Natural killer cell (primary cell): ENCODE data around the gene TK1. TPM values are rescaled to one million over a fixed set of nuclear protein-coding genes. Genes with fewer than 3 reads are reported as not detected.
"Not testable (repeated sequence)": the region's sequence is repeated elsewhere in the genome, so short reads cannot be mapped to it uniquely, and the experiment has no call there.

ENCODE experiments used
- ATAC-seq, 3 donors: fragments of 150-1000 bp in 2 of 3; fragments of 200-7000 bp in 1 of 3; cut with Tn5 transposase; 1 replicate in 1 of 3; 2 replicates in 2 of 3; pipeline ENCODE4 v1.10.0; 2021; ENCODE audit warnings: mild to moderate bottlenecking in 2 of 3, moderate library complexity in 2 of 3
- DNase-seq, 2 donors: peaks; one replicate each; pipeline versions ENCODE4 v3.0.0 to v3.0.0-alpha.2; 2013 to 2021; ENCODE audit warnings: mixed read lengths in 1 of 2
- H3K27ac ChIP-seq: one replicate; pipeline ENCODE4 v1.5.1; 2013; ENCODE audit warnings: mild to moderate bottlenecking, low read length
- H3K27me3 ChIP-seq: one replicate; pipeline ENCODE4 v1.6.1; 2013; ENCODE audit warnings: low read length; ENCODE audit not compliant: control insufficient read depth, insufficient read depth
- H3K36me3 ChIP-seq: one replicate; pipeline ENCODE4 v1.6.1; 2013; ENCODE audit warnings: low read length; ENCODE audit not compliant: control insufficient read depth, insufficient read depth
- H3K4me1 ChIP-seq: one replicate; pipeline ENCODE4 v1.6.1; 2013; ENCODE audit warnings: low read length; ENCODE audit not compliant: control insufficient read depth, insufficient read depth
- H3K4me3 ChIP-seq: one replicate; pipeline ENCODE4 v1.5.1; 2013; ENCODE audit warnings: low read length
- H3K9me3 ChIP-seq: one replicate; pipeline ENCODE4 v1.6.1; 2013; ENCODE audit warnings: low read length; ENCODE audit not compliant: control insufficient read depth, insufficient read depth
- H3K27ac Mint-ChIP-seq, 2 donors: one replicate each; pipeline ENCODE4 v1.8.0; 2022; ENCODE audit warnings: mild to moderate bottlenecking in 2 of 2, mixed read lengths in 2 of 2, moderate library complexity in 1 of 2
- H3K27me3 Mint-ChIP-seq, 2 donors: one replicate each; pipeline ENCODE4 v1.8.0; 2022; ENCODE audit warnings: low read depth in 2 of 2, mixed read lengths in 2 of 2
- H3K36me3 Mint-ChIP-seq: one replicate; pipeline ENCODE4 v1.8.0; 2022; ENCODE audit warnings: mixed read lengths
- H3K4me1 Mint-ChIP-seq, 2 donors: one replicate each; pipeline ENCODE4 v1.8.0; 2022; ENCODE audit warnings: mixed read lengths in 2 of 2
- H3K4me3 Mint-ChIP-seq: one replicate; pipeline ENCODE4 v1.8.0; 2022; ENCODE audit warnings: mild to moderate bottlenecking, moderate library complexity, mixed read lengths
- H3K9me3 Mint-ChIP-seq, 2 donors: one replicate each; pipeline ENCODE4 v1.8.0; 2022; ENCODE audit warnings: mixed read lengths in 2 of 2
- WGBS: methylation state at CpG from one replicate; pipeline ENCODE4 v1.1.7; 2013; ENCODE audit warnings: missing lambda C conversion rate; ENCODE audit not compliant: insufficient coverage; 5-methylcytosine and 5-hydroxymethylcytosine counted together
- intact Hi-C: fragments of 100-400 bp; cut with micrococcal nuclease; formaldehyde crosslinking; loops from one replicate; pipeline ENCODE4 v1.14.2; 2022
- total RNA-seq, 4 donors: library from RNA; stranded (reverse); fragments of 120-200 nt in 1 of 4; gene quantifications; one replicate each; pipeline versions ENCODE4 v1.2.3 to v1.2.4, GENCODE V29; 2013 to 2022
- TF ChIP-seq, protein P1 (sequence below): fragments of 200-600 bp; IDR thresholded peaks from one replicate; pipeline ENCODE4 v1.8.0; 2022; ENCODE audit warnings: antibody characterized with exemption

The TK1 gene
- total RNA-seq, 3 donors from 2014 or later (not counting 1 experiment from before 2014, with no cell fraction given): 2.1 to 5.1 (median 3.9) TPM

- ATAC-seq: no peak
- Mint-ChIP-seq H3K36me3 (no peaks in the 10 kb centered on the region), H3K9me3 (no peaks in the 10 kb centered on the region), H3K4me1 (peaks cover 42 to 54% of the 10 kb centered on the region in 2 donors), H3K27me3 (no peaks in the 10 kb centered on the region), H3K27ac (peak overlapping the region in 1 of 2 donors; percentile 61), H3K4me3 (no peak overlapping the region)
- DNase-seq: peak in 1 of 2 donors; percentile 43
- Histone ChIP-seq H3K4me1 (peaks cover 94% of the 10 kb centered on the region), H3K36me3 (peaks cover 21% of the 10 kb centered on the region), H3K27me3 (no peaks in the 10 kb centered on the region), H3K9me3 (no peaks in the 10 kb centered on the region), H3K27ac (peak overlapping the region; percentile 4), H3K4me3 (no peak overlapping the region)
- TF ChIP-seq, protein P1, sequence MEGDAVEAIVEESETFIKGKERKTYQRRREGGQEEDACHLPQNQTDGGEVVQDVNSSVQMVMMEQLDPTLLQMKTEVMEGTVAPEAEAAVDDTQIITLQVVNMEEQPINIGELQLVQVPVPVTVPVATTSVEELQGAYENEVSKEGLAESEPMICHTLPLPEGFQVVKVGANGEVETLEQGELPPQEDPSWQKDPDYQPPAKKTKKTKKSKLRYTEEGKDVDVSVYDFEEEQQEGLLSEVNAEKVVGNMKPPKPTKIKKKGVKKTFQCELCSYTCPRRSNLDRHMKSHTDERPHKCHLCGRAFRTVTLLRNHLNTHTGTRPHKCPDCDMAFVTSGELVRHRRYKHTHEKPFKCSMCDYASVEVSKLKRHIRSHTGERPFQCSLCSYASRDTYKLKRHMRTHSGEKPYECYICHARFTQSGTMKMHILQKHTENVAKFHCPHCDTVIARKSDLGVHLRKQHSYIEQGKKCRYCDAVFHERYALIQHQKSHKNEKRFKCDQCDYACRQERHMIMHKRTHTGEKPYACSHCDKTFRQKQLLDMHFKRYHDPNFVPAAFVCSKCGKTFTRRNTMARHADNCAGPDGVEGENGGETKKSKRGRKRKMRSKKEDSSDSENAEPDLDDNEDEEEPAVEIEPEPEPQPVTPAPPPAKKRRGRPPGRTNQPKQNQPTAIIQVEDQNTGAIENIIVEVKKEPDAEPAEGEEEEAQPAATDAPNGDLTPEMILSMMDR: no peak
- WGBS: 81% methylated on average over 16 of the region's 16 CpGs
- intact Hi-C loops: no loop called here
Measured at GRCh38 chr17:78142119-78142861, 44.6 kb downstream of the TK1 start.

- Mint-ChIP-seq H3K27me3 (no peaks in the 10 kb centered on the region), H3K36me3 (no peaks in the 10 kb centered on the region), H3K4me3 (no peak overlapping the region), H3K27ac (peak overlapping the region; percentile 38 to 60), H3K4me1 (peaks cover 49 to 59% of the 10 kb centered on the region in 2 donors), H3K9me3 (no peaks in the 10 kb centered on the region)
- no peak overlapping the region for H3K27ac ChIP-seq
- peaks cover 26% of the 10 kb centered on the region for H3K36me3 ChIP-seq
- no peaks in the 10 kb centered on the region for H3K9me3 ChIP-seq
- H3K4me3 ChIP-seq: no peak overlapping the region
- ATAC-seq: no peak
- H3K27me3 ChIP-seq: no peaks in the 10 kb centered on the region
- WGBS: 88% methylated on average over 20 of the region's 20 CpGs
- peak in 1 of 2 donors; percentile 17 for DNase-seq
- TF ChIP-seq, protein P1: no peak
- intact Hi-C loops: no loop called here
- peaks cover 94% of the 10 kb centered on the region for H3K4me1 ChIP-seq
Measured at GRCh38 chr17:78141437-78142118, 45.3 kb downstream of the TK1 start.

DNA sequence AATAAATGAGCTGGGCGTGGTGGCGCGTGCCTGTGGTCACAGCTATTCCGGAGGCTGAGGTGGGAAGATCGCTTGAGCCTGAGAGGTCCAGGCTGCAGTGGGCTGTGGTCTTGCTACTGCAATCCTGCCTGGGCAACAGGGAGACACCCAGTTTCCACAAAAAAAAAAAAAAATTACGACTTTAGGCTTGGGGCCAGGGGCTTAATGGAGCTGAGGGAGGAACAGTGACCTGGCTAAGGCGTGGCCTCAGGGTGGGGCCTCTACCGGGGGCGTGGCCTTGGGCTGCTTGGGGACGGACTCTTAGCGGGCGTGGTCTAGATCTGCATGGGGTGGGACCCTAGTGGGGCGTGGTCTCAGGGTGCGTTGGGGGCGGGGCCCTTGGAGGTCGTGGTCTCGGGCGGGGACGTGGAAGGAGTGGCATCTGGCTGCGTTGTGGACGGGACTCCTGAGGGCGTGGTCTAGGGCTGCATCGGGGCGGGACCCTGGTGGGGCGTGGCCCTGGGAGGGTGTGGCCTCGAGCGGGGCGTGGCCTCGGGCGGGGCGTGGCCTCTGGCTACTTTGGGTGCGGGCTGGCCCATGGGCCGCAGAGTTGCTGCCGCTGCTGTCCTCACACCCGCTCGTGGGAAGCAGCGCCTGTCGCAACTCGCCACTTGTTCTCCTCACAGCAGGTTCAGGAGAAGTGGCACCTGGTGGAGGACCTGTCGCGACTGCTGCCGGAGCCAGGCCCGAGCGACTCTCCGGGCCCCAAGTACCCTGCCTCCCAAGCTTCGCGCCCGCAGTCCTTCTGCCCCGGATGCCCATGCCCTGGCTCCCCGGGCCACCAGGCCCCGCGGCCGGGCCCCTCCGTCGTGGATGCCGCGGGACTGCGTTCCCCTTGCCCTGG is 46.4 kb downstream of the TK1 start:
- Histone ChIP-seq H3K4me3 (no peak overlapping the region), H3K36me3 (peaks cover 37% of the 10 kb centered on the region), H3K4me1 (peaks cover 93% of the 10 kb centered on the region), H3K27me3 (no peaks in the 10 kb centered on the region), H3K9me3 (no peaks in the 10 kb centered on the region), H3K27ac (peak overlapping the region; percentile 37)
- peak overlapping the region; percentile 91 to 94 for H3K27ac Mint-ChIP-seq
- 37% methylated on average over 58 of the region's 58 CpGs for WGBS
- peaks cover 9% of the 10 kb centered on the region for H3K36me3 Mint-ChIP-seq
- H3K9me3 Mint-ChIP-seq: no peaks in the 10 kb centered on the region
- DNase-seq: peak; percentile 86 to 97
- peak; percentile 85 to 95 (median 85) for ATAC-seq
- H3K4me3 Mint-ChIP-seq: peak overlapping the region; percentile 79
- TF ChIP-seq, protein P1: no peak
- intact Hi-C loops: loop anchor here (1.0 kb wide), 1 partner anchor 74 kb away; the partner anchor contains the start of gene BIRC5
- peaks cover 60 to 68% of the 10 kb centered on the region in 2 donors for H3K4me1 Mint-ChIP-seq
- no peaks in the 10 kb centered on the region for H3K27me3 Mint-ChIP-seq

- not testable (repeated sequence) for H3K9me3 ChIP-seq, H3K27ac ChIP-seq, H3K27me3 ChIP-seq, ATAC-seq, H3K4me3 ChIP-seq, DNase-seq, H3K9me3 Mint-ChIP-seq, H3K27me3 Mint-ChIP-seq
- Mint-ChIP-seq H3K36me3 (peaks cover 10% of the 10 kb centered on the region), H3K27ac (peak overlapping the region; percentile 91 to 94), H3K4me3 (peak overlapping the region; percentile 79), H3K4me1 (peaks cover 61 to 70% of the 10 kb centered on the region in 2 donors)
- 75% methylated on average over 12 of the region's 12 CpGs for WGBS
- peaks cover 91% of the 10 kb centered on the region for H3K4me1 ChIP-seq
- H3K36me3 ChIP-seq: peaks cover 43% of the 10 kb centered on the region
- intact Hi-C loops: loop anchor here (1.0 kb wide), 1 partner anchor 74 kb away; the partner anchor contains the start of gene BIRC5
Measured at GRCh38 chr17:78139861-78140168, 47.0 kb downstream of the TK1 start.
